Urinary bladder (tissue), 4 donors: ENCODE results near the gene EPB41. TPM values are rescaled to one million over a fixed set of nuclear protein-coding genes. Genes with fewer than 3 reads are reported as not detected.
"Not testable (repeated sequence)": the region's sequence is repeated elsewhere in the genome, so short reads cannot be mapped to it uniquely, and the experiment has no call there.

Experiments used
- DNase-seq: peaks from one replicate; pipeline ENCODE4 v3.0.0-alpha.2; 2015; ENCODE audit errors: extremely low spot score
- H3K27ac ChIP-seq: one replicate; pipeline ENCODE4 v1.5.1; 2013; ENCODE audit warnings: low read depth, mild to moderate bottlenecking, moderate library complexity
- H3K36me3 ChIP-seq: one replicate; pipeline ENCODE4 v1.6.1; 2013; ENCODE audit warnings: mild to moderate bottlenecking, moderate library complexity; ENCODE audit not compliant: insufficient read depth
- H3K4me1 ChIP-seq: one replicate; pipeline ENCODE4 v1.6.1; 2013; ENCODE audit warnings: mild to moderate bottlenecking, moderate library complexity; ENCODE audit not compliant: insufficient read depth
- H3K4me3 ChIP-seq: one replicate; pipeline ENCODE4 v1.5.1; 2013; ENCODE audit warnings: low read depth, low read length
- WGBS: extraction: QIAGEN DNeasy Blood & Tissue Kit; methylation state at CpG from one replicate; pipeline ENCODE4 v1.1.7; 2013; 5-methylcytosine and 5-hydroxymethylcytosine counted together
- polyA plus RNA-seq: library from polyadenylated mRNA; stranded (reverse); fragments of 200-250 nt; gene quantifications from one replicate; pipeline ENCODE4 v1.2.3, GENCODE V29; 2013
- total RNA-seq: library from RNA; depleted of rRNA; stranded (reverse); fragments of >200 nt; gene quantifications from one replicate; pipeline ENCODE4 v1.2.3, GENCODE V29; 2014
- donor health status: healthy with polysubstance abuse.
- donor health status: healthy.

EPB41 gene
- total RNA-seq (37.4 TPM), polyA plus RNA-seq (11.0 TPM)

GRCh38 chr1:28914228-28915030, at the start of gene EPB41:
TSS of gene EPB41 (plus strand) at chr1:28914569. CDS start at chr1:28987438, 72,869 bp downstream.
- peak within 1 kb of the TSS; percentile 73 for H3K4me3 ChIP-seq
- H3K27ac ChIP-seq = peak within 1 kb of the TSS; percentile 2
- under 1% methylated on average over 95 of the region's 95 CpGs for WGBS
- H3K36me3 ChIP-seq = no peaks in the 10 kb centered on the region
- no peaks in the 10 kb centered on the region for H3K4me1 ChIP-seq
- peak; percentile 86 for DNase-seq

DNA sequence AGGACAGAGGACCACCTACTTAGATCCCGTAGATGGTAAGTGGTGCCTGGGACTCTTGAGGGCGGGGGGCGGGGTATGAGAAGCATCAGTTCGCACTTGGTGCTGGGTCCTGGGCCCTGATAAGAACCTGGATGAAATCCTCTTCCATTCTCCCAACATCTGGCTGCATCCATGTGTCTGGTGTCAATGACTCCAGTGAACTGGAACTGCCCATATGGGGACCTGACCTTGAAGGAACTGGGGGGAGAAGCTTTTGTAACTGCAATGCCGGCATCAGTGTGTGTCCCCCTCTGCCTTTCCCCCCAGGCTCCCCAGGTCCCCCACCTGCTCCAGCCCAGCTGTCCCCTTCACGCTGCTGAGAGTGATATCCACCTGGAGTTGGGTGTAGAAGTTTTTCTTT, 49.7 kb upstream of the EPB41 start:
- WGBS = 71% methylated on average over 6 of the region's 6 CpGs
- no peak for DNase-seq
- H3K36me3 ChIP-seq = no peaks in the 10 kb centered on the region
- H3K27ac ChIP-seq = no peak overlapping the region
- no peak overlapping the region for H3K4me3 ChIP-seq
- no peaks in the 10 kb centered on the region for H3K4me1 ChIP-seq

DNA sequence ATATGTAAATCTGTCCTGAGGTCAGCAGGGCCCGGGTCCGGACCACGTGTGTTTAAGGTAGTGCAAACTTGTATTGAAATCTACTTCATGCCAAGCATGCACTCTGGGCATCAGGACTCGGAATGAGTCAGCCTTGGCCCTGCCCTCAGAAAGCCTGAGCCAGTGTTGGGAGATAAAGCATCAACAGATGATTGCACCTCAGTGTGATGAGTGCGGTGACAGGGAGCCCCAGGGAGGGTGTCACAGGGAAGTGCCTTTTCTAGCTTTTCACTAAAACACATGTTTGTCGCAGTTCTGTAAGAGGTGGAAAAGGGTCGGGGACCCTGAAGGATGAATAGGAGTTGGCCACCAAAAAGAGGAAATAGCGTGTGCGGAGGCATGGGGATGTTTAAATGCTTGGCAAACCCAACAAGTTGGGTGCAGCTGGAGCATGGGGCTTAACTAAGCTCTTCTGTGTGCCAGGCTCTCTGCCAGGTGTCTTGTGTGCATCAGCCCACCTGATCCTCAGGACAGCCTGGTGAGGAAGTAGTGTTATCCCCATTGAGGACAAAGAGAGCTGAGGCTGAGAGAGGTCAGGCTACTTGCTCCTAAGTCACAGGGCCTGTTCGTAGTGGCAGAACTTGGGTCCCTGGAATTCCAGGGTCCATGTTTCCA, 48.2 kb upstream of the EPB41 start:
- DNase-seq = no peak
- 75% methylated on average over 10 of the region's 10 CpGs for WGBS
- no peaks in the 10 kb centered on the region for H3K36me3 ChIP-seq

DNA sequence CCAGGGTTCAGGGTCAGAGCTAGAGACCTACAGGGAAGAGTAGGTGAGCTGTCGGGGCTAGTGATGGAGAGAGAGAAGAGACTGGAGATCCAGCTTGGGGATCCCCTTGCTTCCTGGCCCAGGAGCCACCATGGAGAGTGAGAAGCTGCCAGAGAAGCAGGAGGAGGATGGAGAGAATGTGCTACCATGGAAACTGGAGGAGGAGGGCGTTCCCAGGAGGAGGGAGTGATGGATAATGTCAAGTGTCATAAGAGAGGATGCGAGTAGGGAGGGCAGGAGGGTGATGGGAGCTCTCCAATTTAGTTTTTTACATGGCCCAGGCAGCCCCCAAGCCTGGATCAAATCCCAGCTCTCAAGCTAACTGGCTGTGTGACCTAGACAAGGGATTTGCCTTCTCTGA, 46.5 kb upstream of the EPB41 start:
- whole genome bisulfite sequencing = 65% methylated on average over 3 of the region's 3 CpGs
- DNase-seq = no peak
- no peak overlapping the region for H3K4me3 ChIP-seq
- H3K27ac ChIP-seq = no peak overlapping the region
- H3K4me1 ChIP-seq = no peaks in the 10 kb centered on the region
- no peaks in the 10 kb centered on the region for H3K36me3 ChIP-seq

More for the DNA sequence above, 48.2 kb upstream of the EPB41 start:
- Histone ChIP-seq H3K27ac (no peak overlapping the region), H3K4me3 (no peak overlapping the region), H3K4me1 (no peaks in the 10 kb centered on the region)

- WGBS = 97% methylated on average over 5 of the region's 5 CpGs
- no peak for DNase-seq
- Histone ChIP-seq H3K27ac (no peak overlapping the region), H3K36me3 (no peaks in the 10 kb centered on the region), H3K4me3 (no peak overlapping the region), H3K4me1 (no peaks in the 10 kb centered on the region)
Observed at GRCh38 chr1:28869952-28870351, 44.4 kb upstream of the EPB41 start.

- no peaks in the 10 kb centered on the region for H3K4me1 ChIP-seq
- no peaks in the 10 kb centered on the region for H3K36me3 ChIP-seq
- H3K4me3 ChIP-seq = no peak overlapping the region
- DNase-seq = no peak
- no peak overlapping the region for H3K27ac ChIP-seq
- 86% methylated on average over 12 of the region's 12 CpGs for WGBS
Observed at GRCh38 chr1:28871631-28872401, 42.6 kb upstream of the EPB41 start.

GRCh38 chr1:28875134-28875533, 39.2 kb upstream of the EPB41 start:
- DNase-seq, H3K4me1 ChIP-seq, H3K27ac ChIP-seq, H3K36me3 ChIP-seq, H3K4me3 ChIP-seq: not testable (repeated sequence)
- WGBS = 82% methylated on average over 5 of the region's 5 CpGs

GRCh38 chr1:28877132-28877781, 37.1 kb upstream of the EPB41 start:
- Histone ChIP-seq H3K36me3 (no peaks in the 10 kb centered on the region), H3K4me3 (no peak overlapping the region), H3K4me1 (no peaks in the 10 kb centered on the region), H3K27ac (no peak overlapping the region)
- WGBS = 25% methylated on average over 18 of the region's 18 CpGs
- no peak for DNase-seq

GRCh38 chr1:28878796-28879195, 35.6 kb upstream of the EPB41 start:
- DNase-seq = no peak
- no peaks in the 10 kb centered on the region for H3K36me3 ChIP-seq
- H3K4me1 ChIP-seq = no peaks in the 10 kb centered on the region
- WGBS = 82% methylated on average over 4 of the region's 4 CpGs
- H3K4me3 ChIP-seq = no peak overlapping the region
- no peak overlapping the region for H3K27ac ChIP-seq

DNA sequence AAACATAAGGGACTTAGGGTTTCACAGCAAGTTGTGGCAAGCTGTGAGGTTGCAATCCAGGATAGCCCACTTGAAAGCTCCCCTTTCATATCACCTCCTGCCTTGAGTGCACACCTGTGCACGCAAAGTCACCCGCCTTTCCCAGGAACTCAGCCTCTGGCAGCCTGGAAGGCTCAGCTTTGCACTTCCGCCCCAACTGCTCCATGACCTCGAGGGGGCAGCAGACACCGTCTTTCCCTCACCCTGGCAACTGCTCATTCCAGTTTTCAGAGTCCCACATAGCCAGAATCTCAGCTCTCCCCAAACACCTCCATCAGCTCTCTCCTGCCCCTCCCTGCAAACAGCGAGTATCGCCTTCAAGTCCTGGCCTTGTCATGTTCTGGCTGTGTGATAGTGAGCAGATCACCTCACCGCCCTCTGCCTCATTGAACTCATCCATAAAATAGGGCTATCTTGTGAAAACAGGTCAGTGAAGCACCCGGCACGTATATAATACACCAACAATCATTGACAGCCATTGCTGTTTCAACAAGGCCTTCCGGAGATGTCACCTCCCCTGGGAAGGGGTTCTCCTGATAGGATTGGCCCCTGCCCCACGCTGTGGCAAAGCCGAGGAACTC, 32.2 kb upstream of the EPB41 start:
- no peaks in the 10 kb centered on the region for H3K36me3 ChIP-seq
- H3K4me1 ChIP-seq = no peaks in the 10 kb centered on the region
- peak; percentile 73 for DNase-seq
- 38% methylated on average over 13 of the region's 13 CpGs for WGBS
- no peak overlapping the region for H3K27ac ChIP-seq
- no peak overlapping the region for H3K4me3 ChIP-seq

- no peak overlapping the region for H3K4me3 ChIP-seq
- 89% methylated on average over 1 of the region's 1 CpG for WGBS
- H3K27ac ChIP-seq = no peak overlapping the region
- no peak for DNase-seq
- H3K36me3 ChIP-seq = no peaks in the 10 kb centered on the region
- H3K4me1 ChIP-seq = no peaks in the 10 kb centered on the region
Observed at GRCh38 chr1:28883242-28883616, 31.1 kb upstream of the EPB41 start.

DNA sequence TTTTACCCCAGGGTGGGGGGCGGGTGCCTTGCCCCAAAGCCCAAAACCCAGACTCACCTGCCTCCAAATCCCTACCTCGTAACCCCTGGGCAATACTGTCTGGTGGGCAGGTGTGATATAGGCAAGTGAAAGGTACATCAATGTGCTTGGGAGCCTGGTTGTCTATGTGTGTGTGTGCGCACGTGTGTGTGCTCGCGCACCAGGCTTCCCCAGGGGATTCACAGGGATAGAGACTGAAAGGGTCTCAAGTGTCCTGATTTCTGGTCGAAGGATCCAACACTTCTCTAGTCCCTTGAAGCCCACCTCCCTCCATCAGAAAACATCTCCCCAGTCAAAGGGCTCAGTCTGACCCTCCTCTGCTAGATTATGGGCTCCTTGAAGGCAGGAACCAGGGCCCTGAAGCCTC, 28.9 kb upstream of the EPB41 start:
- H3K4me3 ChIP-seq = no peak overlapping the region
- H3K36me3 ChIP-seq = no peaks in the 10 kb centered on the region
- WGBS = 85% methylated on average over 7 of the region's 7 CpGs
- H3K27ac ChIP-seq = no peak overlapping the region
- no peaks in the 10 kb centered on the region for H3K4me1 ChIP-seq
- no peak for DNase-seq
